Thyroid gland (tissue), 4 donors: ENCODE measurements around the gene NRAS.

Experiments
- CTCF ChIP-seq, 6 experiments: fragments of 200-600 bp in 3 of 6; fragments of 450-650 bp in 3 of 6; sonication (generic) in 3 of 6; IDR thresholded peaks; one replicate each; pipeline ENCODE4 v1.5.1; 2016 to 2019; ENCODE audit warnings: antibody characterized with exemption in 6 of 6, mild to moderate bottlenecking in 2 of 6, inconsistent platforms in 1 of 6, moderate library complexity in 1 of 6
- POLR2A ChIP-seq, 2 donors: fragments of 450-650 bp; IDR thresholded peaks; one replicate each; pipeline ENCODE4 v1.6.1; 2017; ENCODE audit warnings: antibody characterized with exemption in 2 of 2, mild to moderate bottlenecking in 2 of 2, moderate library complexity in 1 of 2

- TF ChIP-seq CTCF (IDR thresholded peaks at IDR 0.05) (no peak), POLR2A (IDR thresholded peaks at IDR 0.05) (no peak)
Measured at GRCh38 chr1:114700036-114700600, 16.5 kb downstream of the NRAS start.
